Activated CD4-positive, alpha-beta T cell treated with anti-CD3 and anti-CD28 coated beads for 4 hours (primary cell): ENCODE data around the gene UBAP2L.
A peak's percentile ranks its signal among the peaks of the same experiment; 100 is the strongest.
"Not testable (repeated sequence)": the region's sequence is repeated elsewhere in the genome, so short reads cannot be mapped to it uniquely, and the experiment has no call there.

Experiments used
- DNase-seq, 2 donors: peaks; one replicate each; pipeline ENCODE4 v3.0.0-alpha.2; 2020

The UBAP2L gene

DNA sequence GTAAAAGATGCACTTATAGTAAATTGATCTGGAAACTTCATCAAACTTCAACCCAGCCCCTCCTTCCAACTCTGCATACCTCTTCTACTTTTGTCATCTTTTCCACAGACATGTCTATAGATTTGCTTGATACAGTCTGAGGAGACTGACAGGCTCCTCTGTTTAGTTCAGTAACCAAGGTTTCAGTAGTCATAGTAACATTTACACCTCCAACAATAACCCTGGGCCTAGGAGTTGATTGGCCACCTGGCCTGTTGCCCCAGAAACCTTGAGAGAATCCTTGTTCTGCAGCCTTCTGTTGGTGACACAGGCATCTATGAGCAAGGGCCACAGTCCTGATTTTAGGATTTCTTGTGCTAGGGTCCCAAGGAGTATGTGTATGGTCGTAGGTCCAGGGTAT, 14.6 kb upstream of the UBAP2L start, which contains the start of gene CFAP141:
Gene CFAP141 (minus strand): TSS at position 138 of the 400 bp plus-strand sequence. CDS start 26 bp downstream, at position 112.
- no peak for DNase-seq

GRCh38 chr1:154207262-154207661, 13.5 kb upstream of the UBAP2L start:
- DNase-seq: no peak

DNA sequence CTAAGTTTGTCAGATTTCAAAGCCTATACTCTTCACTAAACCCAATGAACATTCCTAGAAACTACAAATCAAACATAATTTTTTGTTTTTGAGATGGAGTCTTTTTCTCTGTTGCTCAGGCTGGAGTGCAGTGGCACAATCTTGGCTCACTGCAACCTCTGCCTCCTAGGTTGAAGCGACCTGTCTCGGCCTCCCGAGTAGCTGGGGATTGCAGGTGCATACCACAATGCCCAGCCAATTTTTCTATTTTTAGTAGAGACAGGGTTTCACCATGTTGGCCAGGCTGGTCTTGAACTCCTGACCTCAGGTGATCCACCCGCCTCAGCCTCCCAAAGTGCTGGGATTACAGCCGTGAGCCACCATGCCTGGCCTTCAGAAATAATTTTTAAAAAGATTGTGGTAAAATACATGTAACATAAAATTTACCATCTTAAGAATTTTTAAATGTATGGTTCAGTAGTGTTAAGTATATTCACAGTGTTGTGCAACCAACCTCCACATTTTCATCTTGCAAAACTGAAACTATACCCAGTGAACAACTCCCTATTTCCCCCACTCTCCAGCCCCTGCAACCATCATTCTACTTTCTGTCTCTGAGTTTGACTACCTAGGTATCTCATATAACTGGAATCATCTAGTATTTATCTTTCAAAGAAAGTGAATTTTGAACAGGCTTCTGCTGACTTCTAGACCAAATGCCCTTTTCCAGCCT, 11.9 kb upstream of the UBAP2L start:
- no peak for DNase-seq

GRCh38 chr1:154212083-154212482, 8.7 kb upstream of the UBAP2L start:
- no peak for DNase-seq

DNA sequence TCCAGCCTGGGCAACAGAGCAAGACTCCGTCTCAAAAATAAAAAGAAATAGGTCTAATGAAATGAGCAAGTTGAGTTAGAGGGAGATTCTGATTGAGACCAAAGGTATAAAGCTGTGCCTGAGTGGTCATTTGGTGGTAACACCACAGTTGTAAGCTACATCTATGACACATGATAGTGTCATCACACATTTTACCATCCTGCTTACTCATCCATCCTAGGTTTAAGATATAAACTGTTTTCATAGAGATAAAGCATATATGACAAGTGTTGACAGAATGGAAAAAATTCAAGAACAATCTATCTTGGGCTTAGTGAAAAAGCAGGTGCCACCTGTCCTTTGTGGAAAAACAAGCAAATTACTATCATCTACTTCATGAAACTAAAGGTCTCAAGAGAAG, 7.5 kb upstream of the UBAP2L start:
- DNase-seq: no peak

DNA sequence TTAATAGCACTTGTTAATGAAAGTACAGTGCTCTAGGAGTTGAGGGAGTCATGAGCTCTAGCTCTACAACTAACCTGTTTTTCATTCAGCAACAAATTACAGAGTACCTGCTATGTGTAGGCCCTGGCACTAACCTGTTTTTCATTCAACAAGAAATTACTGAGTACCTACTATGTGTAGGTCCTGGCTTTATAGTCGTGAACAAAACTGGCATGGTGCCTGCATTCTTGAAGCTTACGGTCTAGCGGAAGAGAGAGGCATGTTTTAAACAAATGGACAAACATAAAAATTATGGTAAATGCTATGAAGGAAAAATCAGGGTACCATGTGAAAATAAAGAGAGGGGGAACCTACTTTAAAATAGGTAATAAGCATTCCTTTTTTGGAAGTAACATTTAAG, 2.2 kb upstream of the UBAP2L start:
- no peak for DNase-seq

DNA sequence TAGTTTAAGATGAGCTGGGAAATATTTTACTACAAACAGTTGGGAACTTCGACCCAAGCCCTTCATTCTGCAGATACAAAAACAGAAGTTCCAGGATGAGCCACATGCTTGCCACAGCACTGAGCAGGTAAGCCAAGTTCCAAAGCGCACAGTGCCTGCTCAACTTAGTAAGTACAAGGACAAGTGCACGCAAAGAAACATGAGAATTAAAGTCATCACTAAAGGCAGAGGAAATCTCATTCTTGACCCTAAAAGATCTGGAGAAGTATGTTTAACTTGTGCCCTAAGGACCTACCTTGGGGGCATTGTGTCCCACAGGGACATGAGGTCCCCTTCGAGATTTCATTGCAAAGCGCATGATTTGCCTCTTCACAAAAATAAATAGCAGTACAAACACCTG, 1.2 kb upstream of the UBAP2L start:
- no peak for DNase-seq

- DNase-seq: no peak
Measured at GRCh38 chr1:154220970-154221277, 169 bp downstream of the UBAP2L start.

- peak; percentile 73 to 83 for DNase-seq
Measured at GRCh38 chr1:154221278-154222001, 685 bp downstream of the UBAP2L start.

DNA sequence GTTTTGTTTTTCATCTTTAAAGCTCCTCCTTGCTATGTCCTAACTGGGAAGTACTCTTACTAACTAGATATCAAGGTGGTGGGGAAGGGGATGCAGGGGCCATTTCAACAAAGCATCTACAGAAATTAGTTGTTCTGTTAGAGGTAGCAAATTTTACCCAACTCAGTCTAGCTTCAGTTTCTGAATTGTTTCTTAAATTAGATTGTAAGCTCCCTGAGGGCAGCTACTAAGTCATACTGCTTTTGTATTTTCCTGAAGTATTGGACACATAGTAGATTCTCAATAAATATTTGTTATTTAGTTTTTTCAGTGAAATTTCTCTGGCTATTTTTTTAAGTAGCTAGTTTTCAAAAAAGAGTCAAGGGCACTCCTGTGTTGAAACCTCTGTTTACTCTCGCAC, 1.8 kb downstream of the UBAP2L start:
- DNase-seq: no peak

DNA sequence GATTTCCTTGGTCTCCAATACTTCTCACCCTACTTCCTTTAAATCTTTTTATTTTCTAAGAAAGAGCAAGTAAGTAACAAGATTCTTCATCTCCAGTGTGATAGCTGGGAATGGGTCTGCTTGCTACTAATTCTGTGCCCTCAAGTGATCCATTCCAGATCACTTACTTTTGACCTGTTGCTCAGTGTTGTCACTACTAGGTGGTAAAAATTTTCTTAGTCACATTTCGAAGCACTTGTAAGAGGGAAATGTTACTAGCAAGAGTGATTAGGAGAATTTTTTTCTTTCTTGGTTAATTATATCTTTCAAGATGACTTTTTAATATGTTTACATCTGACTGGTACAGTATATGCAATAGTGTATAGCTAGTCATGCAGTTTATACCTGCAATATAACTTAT, 2.2 kb downstream of the UBAP2L start:
- no peak for DNase-seq

GRCh38 chr1:154223621-154224020, 2.9 kb downstream of the UBAP2L start:
- no peak for DNase-seq

GRCh38 chr1:154225370-154225769, 4.6 kb downstream of the UBAP2L start:
- DNase-seq: no peak

DNA sequence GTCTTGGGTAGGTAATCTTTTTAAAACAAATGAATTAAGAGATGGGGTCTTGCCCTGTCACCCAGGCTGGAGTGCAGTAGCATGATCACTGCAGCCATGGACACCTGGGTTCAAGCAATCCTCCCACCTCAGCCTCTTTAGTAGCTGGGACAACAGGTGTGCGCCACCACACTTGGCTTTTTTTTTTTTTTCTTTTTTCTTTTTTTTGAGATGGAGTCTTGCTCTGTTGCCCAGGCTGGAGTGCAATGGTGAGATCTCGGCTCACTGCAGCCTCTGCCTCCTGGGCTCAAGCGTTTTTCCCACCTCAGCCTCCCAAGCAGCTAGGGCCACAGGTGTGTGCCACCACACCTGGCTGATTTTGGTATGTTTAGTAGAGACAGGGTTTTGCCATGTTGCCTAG, 10.4 kb downstream of the UBAP2L start:
- not testable (repeated sequence) for DNase-seq

- not testable (repeated sequence) for DNase-seq
Measured at GRCh38 chr1:154233127-154233526, 12.4 kb downstream of the UBAP2L start.

- no peak for DNase-seq
Measured at GRCh38 chr1:154236855-154237254, 16.1 kb downstream of the UBAP2L start.

DNA sequence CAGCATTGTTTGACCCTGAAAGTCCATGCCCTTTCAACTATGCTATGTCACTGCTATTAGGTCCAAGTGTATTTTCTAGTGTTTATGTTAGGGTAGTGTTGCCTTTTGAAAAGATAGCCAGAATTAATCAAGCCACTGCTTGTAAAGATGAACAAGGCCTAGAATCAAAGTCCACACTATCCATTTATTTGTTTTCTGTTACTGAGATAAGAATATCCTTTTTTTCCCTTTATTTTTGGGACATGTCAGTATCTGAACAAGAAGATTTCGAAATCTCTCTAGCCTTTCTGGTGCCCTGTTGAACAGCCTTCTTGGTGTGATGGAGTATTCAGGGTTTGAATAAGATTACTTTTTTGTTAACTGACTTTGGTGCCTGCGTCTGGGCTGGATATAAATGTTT, 16.7 kb downstream of the UBAP2L start:
- DNase-seq: no peak

- DNase-seq: no peak
Measured at GRCh38 chr1:154237880-154238506, 17.2 kb downstream of the UBAP2L start.

DNA sequence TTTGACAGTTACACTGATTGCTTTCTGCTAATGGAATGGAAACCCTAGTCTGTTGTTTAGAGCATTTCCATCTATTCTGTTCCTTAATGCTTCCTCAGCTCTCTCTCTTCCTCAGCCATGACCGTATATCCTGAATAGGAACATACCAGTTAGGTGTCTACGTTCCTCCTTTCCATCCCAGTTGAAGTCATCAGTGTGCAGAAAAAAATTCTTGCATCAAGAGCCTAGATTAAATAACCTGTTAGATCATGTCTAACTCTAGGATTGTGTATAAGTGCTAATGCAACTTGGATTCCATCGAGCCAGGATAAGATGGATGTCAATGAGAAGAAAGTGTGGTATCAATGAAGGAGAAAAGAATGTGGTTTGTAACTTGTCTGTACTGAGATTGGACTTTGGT, 18.7 kb downstream of the UBAP2L start:
- DNase-seq: no peak

DNA sequence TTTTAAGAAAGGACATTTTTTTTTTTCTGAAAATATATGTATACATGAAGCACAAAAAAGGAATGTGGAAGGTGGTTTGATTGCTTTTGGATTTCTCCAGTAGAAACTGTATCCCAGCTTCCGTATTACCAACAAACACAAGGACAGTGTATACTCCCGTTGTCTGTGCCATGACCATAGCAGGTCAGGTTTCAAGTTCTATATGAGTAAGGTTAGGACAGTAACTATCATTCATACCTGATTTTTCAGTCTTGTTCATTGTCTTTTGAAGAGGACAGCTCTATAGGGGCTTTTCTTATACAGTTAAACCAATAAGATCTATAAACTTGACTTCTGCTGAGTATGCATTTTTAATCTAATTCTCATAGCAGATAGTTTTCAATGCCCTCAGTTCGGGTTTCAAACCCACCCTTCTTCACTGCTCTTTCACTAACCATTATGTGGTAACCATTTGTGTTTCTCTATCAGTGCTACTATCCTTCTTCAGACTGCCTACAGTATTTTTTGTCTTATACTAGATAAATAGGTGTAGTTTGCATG, 19.6 kb downstream of the UBAP2L start:
- no peak for DNase-seq

GRCh38 chr1:154241703-154242351, 21.1 kb downstream of the UBAP2L start:
- no peak for DNase-seq

DNA sequence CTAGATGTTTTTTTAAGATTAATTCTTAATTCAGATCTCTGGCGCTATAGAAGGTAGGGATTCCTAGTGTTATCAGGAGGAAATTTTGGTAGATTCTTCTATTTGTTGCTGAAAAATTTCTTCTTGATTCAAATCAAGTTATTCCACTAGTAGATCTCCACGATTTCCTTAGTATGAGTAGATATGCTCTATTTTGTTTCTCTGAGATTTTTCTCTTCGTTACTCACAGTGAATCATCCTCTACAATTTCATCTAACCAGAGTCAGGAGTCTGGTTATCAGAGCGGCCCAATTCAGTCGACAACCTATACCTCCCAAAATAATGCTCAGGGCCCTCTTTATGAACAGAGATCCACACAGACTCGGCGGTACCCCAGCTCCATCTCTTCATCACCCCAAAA, 32.9 kb downstream of the UBAP2L start:
- no peak for DNase-seq

DNA sequence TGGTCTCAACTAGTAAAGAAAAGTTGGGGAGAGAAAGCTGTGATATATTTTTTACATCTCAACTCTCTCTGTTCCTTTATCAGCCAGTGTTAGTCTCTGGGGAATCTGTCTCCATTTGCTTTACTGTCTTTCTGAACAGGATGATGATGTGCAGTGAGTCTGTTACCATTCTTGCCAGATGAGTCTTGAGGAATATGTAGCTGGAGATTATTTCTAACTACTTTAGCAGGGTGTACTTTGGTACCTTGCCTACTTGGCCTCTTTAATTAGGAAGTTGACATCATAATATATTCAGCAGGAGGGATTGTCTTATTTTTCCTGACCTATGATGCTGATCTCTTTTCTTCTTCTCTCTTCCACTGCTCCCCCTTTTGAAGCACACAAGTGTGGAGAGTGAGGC, 35.9 kb downstream of the UBAP2L start:
- no peak for DNase-seq
